IMR-90 (cell line): Measurements from ENCODE around the gene NENF. TPM values are rescaled to one million over a fixed set of nuclear protein-coding genes. Genes with fewer than 3 reads are reported as not detected.
A peak's percentile ranks its signal among the peaks of the same experiment; 100 is the strongest.

Source experiments
- ATAC-seq: fragments of 200-7000 bp; cut with Tn5 transposase; 2 replicates; pipeline ENCODE4 v1.9.1; 2020; ENCODE audit warnings: low read depth, mild to moderate bottlenecking, moderate library complexity
- BruUV-seq: library from RNA; stranded (reverse); fragments of 400-500 nt; replicated peaks from 2 replicates; lab custom pipeline; 2021; lab: Mats Ljungman, UMichigan
- CTCF ChIA-PET: fragments of 300-600 bp; formaldehyde crosslinking; extraction: SDS; loops from one replicate; lab custom pipeline; 2021; ENCODE audit warnings: antibody characterized with exemption; lab: Yijun Ruan, JAX
- POLR2A ChIA-PET: fragments of 300-600 bp; sonication (Branson Sonifier 250); formaldehyde crosslinking; loops from one replicate; lab custom pipeline; 2022; ENCODE audit warnings: antibody characterized with exemption; ENCODE audit not compliant: unreplicated experiment; lab: Charles Lee
- DNase-seq: peaks from one replicate; pipeline ENCODE4 v3.0.0; 2013
- H2AFZ ChIP-seq: replicated peaks from 2 replicates; pipeline ENCODE3; 2013; ENCODE audit warnings: low read length, mild to moderate bottlenecking; ENCODE audit not compliant: poor library complexity
- H2AK5ac ChIP-seq: 2 replicates; pipeline ENCODE4 v1.6.1; 2013; ENCODE audit warnings: low read depth, low read length, inconsistent platforms
- H2AK9ac ChIP-seq: replicated peaks from 2 replicates; pipeline ENCODE3; 2013; ENCODE audit warnings: mild to moderate bottlenecking, low read depth, low read length, moderate library complexity; ENCODE audit not compliant: poor library complexity
- H2BK120ac ChIP-seq: 2 replicates; pipeline ENCODE4 v1.6.1; 2013; ENCODE audit warnings: low read depth, low read length, inconsistent platforms
- H2BK15ac ChIP-seq: 3 replicates; pipeline ENCODE4 v1.6.1; 2013; ENCODE audit warnings: low read depth, low read length, inconsistent platforms
- H2BK20ac ChIP-seq: 2 replicates; pipeline ENCODE4 v1.6.1; 2013; ENCODE audit warnings: low read depth, mild to moderate bottlenecking, inconsistent platforms, low read length, moderate library complexity
- H2BK5ac ChIP-seq: 2 replicates; pipeline ENCODE4 v1.6.1; 2013; ENCODE audit warnings: mild to moderate bottlenecking, low read depth, low read length, inconsistent platforms; ENCODE audit not compliant: poor library complexity, severe bottlenecking
- H3K14ac ChIP-seq: replicated peaks from 2 replicates; pipeline ENCODE4 v1.6.1; 2013; ENCODE audit warnings: low read depth, low read length, inconsistent platforms
- H3K18ac ChIP-seq: 2 replicates; pipeline ENCODE4 v1.6.1; 2013; ENCODE audit warnings: low read depth, low read length, control low read depth
- H3K23ac ChIP-seq: 2 replicates; pipeline ENCODE4 v1.6.1; 2013; ENCODE audit warnings: low read depth, low read length, inconsistent platforms
- H3K27ac ChIP-seq: 2 replicates; pipeline ENCODE4 v1.5.1; 2013; ENCODE audit warnings: mild to moderate bottlenecking, control low read depth, low read length; ENCODE audit not compliant: insufficient read depth
- H3K27me3 ChIP-seq: 2 replicates; pipeline ENCODE4 v1.6.1; 2013; ENCODE audit warnings: low read length; ENCODE audit not compliant: control insufficient read depth, insufficient read depth
- H3K36me3 ChIP-seq: 2 replicates; pipeline ENCODE4 v1.6.1; 2013; ENCODE audit warnings: low read length, mixed read lengths; ENCODE audit not compliant: control insufficient read depth, insufficient read depth
- H3K4ac ChIP-seq: 2 replicates; pipeline ENCODE4 v1.6.1; 2013; ENCODE audit warnings: low read depth, low read length, inconsistent platforms
- H3K4me1 ChIP-seq: 2 replicates; pipeline ENCODE4 v1.6.1; 2013; ENCODE audit warnings: low read length, mixed read lengths; ENCODE audit not compliant: control insufficient read depth, insufficient read depth
- H3K4me2 ChIP-seq: 2 replicates; pipeline ENCODE4 v1.6.1; 2013; ENCODE audit warnings: low read depth, mild to moderate bottlenecking, control low read depth, low read length, moderate library complexity
- H3K4me3 ChIP-seq: 2 replicates; pipeline ENCODE4 v1.5.1; 2013; ENCODE audit warnings: low read depth, mild to moderate bottlenecking, control low read depth, low read length, moderate library complexity; ENCODE audit not compliant: insufficient read depth
- H3K56ac ChIP-seq: 2 replicates; pipeline ENCODE4 v1.6.1; 2013; ENCODE audit warnings: low read length, inconsistent platforms; ENCODE audit not compliant: insufficient read depth; ENCODE audit errors: extremely low read depth
- H3K79me1 ChIP-seq, 2 experiments: 2 replicates each; pipeline ENCODE4 v1.6.1; 2013; ENCODE audit warnings: low read length in 2 of 2, inconsistent platforms in 1 of 2, low read depth in 1 of 2
- H3K9ac ChIP-seq: 2 replicates; pipeline ENCODE4 v1.6.1; 2013; ENCODE audit warnings: low read depth, low read length, control low read depth
- H3K9me1 ChIP-seq: 2 replicates; pipeline ENCODE4 v1.6.1; 2013; ENCODE audit warnings: low read length, inconsistent platforms; ENCODE audit not compliant: insufficient read depth
- H3K9me3 ChIP-seq: 2 replicates; pipeline ENCODE4 v1.6.1; 2013; ENCODE audit warnings: low read length; ENCODE audit not compliant: control insufficient read depth, insufficient read depth
- H4K20me1 ChIP-seq: 2 replicates; pipeline ENCODE4 v1.6.1; 2013; ENCODE audit warnings: low read length, inconsistent platforms; ENCODE audit not compliant: insufficient read depth
- H4K5ac ChIP-seq: 2 replicates; pipeline ENCODE4 v1.6.1; 2013; ENCODE audit warnings: mild to moderate bottlenecking, low read depth, low read length, control low read depth
- H4K8ac ChIP-seq, 2 experiments: 2 replicates each; pipeline ENCODE4 v1.6.1; 2013; ENCODE audit warnings: low read depth in 2 of 2, low read length in 2 of 2, control low read depth in 1 of 2, inconsistent platforms in 1 of 2
- H4K91ac ChIP-seq: 2 replicates; pipeline ENCODE4 v1.6.1; 2013; ENCODE audit warnings: low read depth, low read length, inconsistent platforms; ENCODE audit not compliant: insufficient read depth
- SMC3 ChIP-seq: fragments of 150-350 bp; IDR thresholded peaks from 2 replicates; pipeline ENCODE4 v1.6.1; 2016; ENCODE audit warnings: low read depth, mild to moderate bottlenecking, antibody characterized with exemption, low read length, moderate library complexity
- WGBS, 2 experiments: methylation state at CpG; one replicate each; pipeline versions ENCODE4 v1.1.5 to v1.1.7; 2013; ENCODE audit warnings: missing lambda C conversion rate in 2 of 2; ENCODE audit not compliant: insufficient read length in 1 of 2; ENCODE audit errors: extremely low coverage in 2 of 2; 5-methylcytosine and 5-hydroxymethylcytosine counted together
- dilution Hi-C: fragments of 300-500 bp; cut with HindIII; formaldehyde crosslinking; loops from one replicate; pipeline ENCODE4 v1.14.3; 2018; ENCODE audit warnings: low sequenced_read_pairs; ENCODE audit not compliant: unreplicated experiment
- in situ Hi-C: fragments of 300-500 bp; cut with MboI; formaldehyde crosslinking; loops from 3 replicates; pipeline ENCODE4 v1.14.3; 2019; ENCODE audit warnings: low sequenced_read_pairs, inconsistent platforms, mixed read lengths
- intact Hi-C: fragments of 100-400 bp; cut with micrococcal nuclease; formaldehyde crosslinking; loops from 2 replicates; pipeline ENCODE4 v1.10.0; 2022
- polyA plus RNA-seq, 3 experiments: library from polyadenylated mRNA; depleted of rRNA; stranded (reverse); fragments of >200 nt; gene quantifications; 2 replicates each; pipeline ENCODE4 v1.2.3, GENCODE V29; 2012; ENCODE audit warnings: low replicate concordance in 1 of 3
- total RNA-seq: library from RNA; depleted of rRNA; stranded (reverse); fragments of >200 nt; gene quantifications from 2 replicates; pipeline ENCODE4 v1.2.3, GENCODE V29; 2012
- TF ChIP-seq, protein P1 (sequence below): fragments of 150-350 bp; IDR thresholded peaks from 2 replicates; pipeline ENCODE4 v1.6.1; 2017; ENCODE audit warnings: mild to moderate bottlenecking, antibody characterized with exemption, low read length, low read depth

Gene NENF
- total and polyA plus RNA-seq, 2 of the 4 experiments (the other 2 are of a cell fraction): 16.0 to 40.4 TPM

DNA sequence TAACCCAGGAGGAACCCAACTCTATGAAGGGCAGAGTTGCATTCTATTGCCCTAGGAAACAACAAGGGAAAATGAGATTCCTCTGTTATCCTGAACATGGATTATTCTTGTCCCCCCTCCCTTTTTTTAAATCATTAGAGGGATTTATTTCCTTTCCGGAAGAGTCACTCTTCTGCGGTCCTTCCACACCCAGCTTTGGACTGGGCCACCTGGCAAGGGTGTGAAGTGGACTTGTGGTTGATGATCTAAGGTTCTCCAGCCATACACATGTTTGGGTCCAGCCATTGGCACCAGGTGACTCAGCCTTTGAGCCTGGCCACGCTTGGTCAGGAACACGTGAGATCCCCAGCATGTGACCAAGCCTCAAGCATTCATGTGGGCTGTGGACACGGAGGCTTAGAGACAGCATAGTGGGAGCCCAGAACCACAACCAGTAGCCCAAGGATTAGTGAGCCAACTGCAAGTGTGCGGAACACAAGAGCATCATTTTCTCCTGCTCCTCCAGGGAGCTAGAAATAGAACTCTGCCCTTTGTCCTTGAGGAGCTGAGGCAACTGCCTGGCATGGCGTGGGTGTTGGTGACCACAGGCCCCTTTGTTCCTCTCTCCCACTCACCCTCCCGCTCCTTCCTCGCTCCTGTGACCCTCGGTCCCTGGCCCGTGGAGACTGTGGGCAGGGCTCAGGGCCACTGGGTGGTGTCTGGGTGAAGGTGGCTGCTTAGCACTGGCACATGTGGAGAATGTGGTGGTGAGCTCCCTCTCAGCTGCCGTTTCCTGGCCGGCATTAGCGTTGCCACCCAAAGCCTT, 50.1 kb downstream of the NENF start:
- Histone ChIP-seq H3K9me1 (peaks cover 28% of the 10 kb centered on the region), H4K20me1 (peaks cover 6% of the 10 kb centered on the region; the same call in 1 of the 2 replicates), H4K8ac (peak overlapping the region; percentile 15 to 20; a peak in 1 of 4 replicates), H4K5ac (no peak overlapping the region), H3K18ac (no peak overlapping the region; the same call in 1 of the 2 replicates), H2BK5ac (peak overlapping the region; percentile 7), H3K4me3 (no peak overlapping the region), H2BK15ac (peak overlapping the region; percentile 36; the same call in 2 of the 3 replicates), H3K9me3 (no peaks in the 10 kb centered on the region), H2AK5ac (peak overlapping the region; percentile 90), H2AK9ac (peak overlapping the region; percentile 57), H2BK20ac (no peak overlapping the region; the same call in 1 of the 2 replicates), H3K9ac (no peak overlapping the region), H3K4ac (peak overlapping the region; percentile 85), H3K4me2 (no peak overlapping the region), H3K14ac (peak overlapping the region; percentile 61), H3K4me1 (peaks cover 18% of the 10 kb centered on the region), H3K23ac (peak overlapping the region; percentile 1; the same call in 1 of the 2 replicates), H3K56ac (no peak overlapping the region), H3K27ac (no peak overlapping the region), H3K27me3 (no peaks in the 10 kb centered on the region), H2BK120ac (peak overlapping the region; percentile 49), H3K79me1 (no peaks in the 10 kb centered on the region), H2AFZ (peak overlapping the region; percentile 19), H4K91ac (peak overlapping the region; percentile 66), H3K36me3 (no peaks in the 10 kb centered on the region)
- no TSS peak for BruUV-seq
- POLR2A ChIA-PET: no interaction called here
- dilution Hi-C loops: no loop called here
- peak; percentile 51 for DNase-seq
- intact Hi-C loops: loop anchor here (1.0 kb wide), 1 partner anchor 125 kb away; the partner anchor contains the start of gene ATF3
- in situ Hi-C loops: loop anchor here (5.0 kb wide), 1 partner anchor 114 kb away; no protein-coding TSS in a partner anchor
- 91% methylated on average over 4 of the region's 14 CpGs; no CpG with 5 or more reads in 1 of the 2 experiments for WGBS, 2 experiments
- TF ChIP-seq, protein P1, sequence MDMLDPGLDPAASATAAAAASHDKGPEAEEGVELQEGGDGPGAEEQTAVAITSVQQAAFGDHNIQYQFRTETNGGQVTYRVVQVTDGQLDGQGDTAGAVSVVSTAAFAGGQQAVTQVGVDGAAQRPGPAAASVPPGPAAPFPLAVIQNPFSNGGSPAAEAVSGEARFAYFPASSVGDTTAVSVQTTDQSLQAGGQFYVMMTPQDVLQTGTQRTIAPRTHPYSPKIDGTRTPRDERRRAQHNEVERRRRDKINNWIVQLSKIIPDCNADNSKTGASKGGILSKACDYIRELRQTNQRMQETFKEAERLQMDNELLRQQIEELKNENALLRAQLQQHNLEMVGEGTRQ: peak; percentile 84
- TF ChIP-seq SMC3: no peak
- CTCF ChIA-PET: interaction anchor here (0.6 kb wide), 1 partner anchor 30 kb away, joined by 5 read pairs; no protein-coding TSS in a partner anchor
- no peak; the same call in 1 of the 2 replicates for ATAC-seq
